Ammon's horn (tissue), 1 donor: Measurements from ENCODE around the gene ARHGAP25.

ENCODE experiments used
- DNase-seq: peaks from one replicate; pipeline ENCODE4 v3.0.0-alpha.2; 2016; ENCODE audit warnings: low spot score

Gene ARHGAP25

GRCh38 chr2:68720665-68721064 lies 13.9 kb upstream of the ARHGAP25 start:
- no peak for DNase-seq

GRCh38 chr2:68721482-68722101 lies 13.0 kb upstream of the ARHGAP25 start:
- DNase-seq: no peak

GRCh38 chr2:68722712-68723111 lies 11.9 kb upstream of the ARHGAP25 start:
- no peak for DNase-seq

- DNase-seq: no peak
Measured at GRCh38 chr2:68723181-68723580, 11.4 kb upstream of the ARHGAP25 start.

GRCh38 chr2:68726100-68726499 lies 8.5 kb upstream of the ARHGAP25 start:
- DNase-seq: no peak

- peak; percentile 37 for DNase-seq
Measured at GRCh38 chr2:68726608-68727367, 7.8 kb upstream of the ARHGAP25 start.

- no peak for DNase-seq
Measured at GRCh38 chr2:68727683-68728375, 6.8 kb upstream of the ARHGAP25 start.

- DNase-seq: no peak
Measured at GRCh38 chr2:68730828-68731227, 3.8 kb upstream of the ARHGAP25 start.

- DNase-seq: peak; percentile 62
Measured at GRCh38 chr2:68732036-68732932, 2.3 kb upstream of the ARHGAP25 start.

GRCh38 chr2:68733365-68733764 lies 1.2 kb upstream of the ARHGAP25 start:
- no peak for DNase-seq

GRCh38 chr2:68734176-68734575 lies 435 bp upstream of the ARHGAP25 start:
- DNase-seq: no peak

- no peak for DNase-seq
Measured at GRCh38 chr2:68736086-68736485, 1.5 kb downstream of the ARHGAP25 start.

GRCh38 chr2:68737711-68738110 lies 3.1 kb downstream of the ARHGAP25 start:
- DNase-seq: peak; percentile 17

GRCh38 chr2:68738906-68739594 lies 4.4 kb downstream of the ARHGAP25 start:
- no peak for DNase-seq

- DNase-seq: no peak
Measured at GRCh38 chr2:68739595-68740399, 5.2 kb downstream of the ARHGAP25 start.

GRCh38 chr2:68740400-68740914 lies 5.8 kb downstream of the ARHGAP25 start:
- no peak for DNase-seq

GRCh38 chr2:68741238-68741637 lies 6.6 kb downstream of the ARHGAP25 start:
- DNase-seq: no peak

GRCh38 chr2:68741805-68742306 lies 7.2 kb downstream of the ARHGAP25 start:
- DNase-seq: no peak

GRCh38 chr2:68742626-68743415 lies 8.2 kb downstream of the ARHGAP25 start:
- peak; percentile 47 for DNase-seq
